DOHH2 (cell line): Measurements from ENCODE around the gene GNG10.

Source experiments
- EZH2phosphoT487 ChIP-seq: fragments of 200-600 bp; sonication (generic); IDR thresholded peaks from 2 replicates; pipeline ENCODE4 v1.6.1; 2017; ENCODE audit warnings: borderline replicate concordance, mild to moderate bottlenecking, antibody characterized with exemption, low read length, moderate library complexity, mixed read lengths
- TF ChIP-seq, protein P1 (sequence below): fragments of 200-600 bp; sonication (generic); IDR thresholded peaks from one replicate; pipeline ENCODE4 v1.5.1; 2014; ENCODE audit warnings: antibody characterized with exemption, mild to moderate bottlenecking, low read depth, low read length; ENCODE audit not compliant: poor library complexity, severe bottlenecking

DNA sequence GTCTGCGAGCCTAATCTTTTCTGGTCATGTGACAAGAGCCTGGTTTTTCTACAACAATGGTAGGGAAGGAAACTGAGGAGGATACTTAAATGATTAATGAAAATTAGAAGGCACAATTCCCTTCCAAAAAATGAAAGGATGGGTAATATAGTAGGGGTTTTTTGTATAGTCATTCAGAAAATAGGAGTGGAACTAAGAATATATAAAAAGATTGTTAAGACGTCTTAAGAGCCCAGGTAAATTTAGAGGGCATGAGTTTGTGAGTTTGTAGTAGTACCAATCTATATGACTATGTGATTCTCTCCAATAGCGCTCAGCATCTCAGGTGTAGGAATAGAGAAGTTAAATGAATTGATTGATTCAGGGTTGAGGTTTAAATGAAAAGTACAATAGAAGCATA lies 50.1 kb downstream of the GNG10 start:
- TF ChIP-seq, protein P1, sequence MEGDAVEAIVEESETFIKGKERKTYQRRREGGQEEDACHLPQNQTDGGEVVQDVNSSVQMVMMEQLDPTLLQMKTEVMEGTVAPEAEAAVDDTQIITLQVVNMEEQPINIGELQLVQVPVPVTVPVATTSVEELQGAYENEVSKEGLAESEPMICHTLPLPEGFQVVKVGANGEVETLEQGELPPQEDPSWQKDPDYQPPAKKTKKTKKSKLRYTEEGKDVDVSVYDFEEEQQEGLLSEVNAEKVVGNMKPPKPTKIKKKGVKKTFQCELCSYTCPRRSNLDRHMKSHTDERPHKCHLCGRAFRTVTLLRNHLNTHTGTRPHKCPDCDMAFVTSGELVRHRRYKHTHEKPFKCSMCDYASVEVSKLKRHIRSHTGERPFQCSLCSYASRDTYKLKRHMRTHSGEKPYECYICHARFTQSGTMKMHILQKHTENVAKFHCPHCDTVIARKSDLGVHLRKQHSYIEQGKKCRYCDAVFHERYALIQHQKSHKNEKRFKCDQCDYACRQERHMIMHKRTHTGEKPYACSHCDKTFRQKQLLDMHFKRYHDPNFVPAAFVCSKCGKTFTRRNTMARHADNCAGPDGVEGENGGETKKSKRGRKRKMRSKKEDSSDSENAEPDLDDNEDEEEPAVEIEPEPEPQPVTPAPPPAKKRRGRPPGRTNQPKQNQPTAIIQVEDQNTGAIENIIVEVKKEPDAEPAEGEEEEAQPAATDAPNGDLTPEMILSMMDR = no peak
- no peak for TF ChIP-seq EZH2phosphoT487
